ENCODE results near the gene ZSWIM8.
"Not testable (repeated sequence)": the region's sequence is repeated elsewhere in the genome, so short reads cannot be mapped to it uniquely, and the experiment has no call there.

The ZSWIM8 gene

DNA sequence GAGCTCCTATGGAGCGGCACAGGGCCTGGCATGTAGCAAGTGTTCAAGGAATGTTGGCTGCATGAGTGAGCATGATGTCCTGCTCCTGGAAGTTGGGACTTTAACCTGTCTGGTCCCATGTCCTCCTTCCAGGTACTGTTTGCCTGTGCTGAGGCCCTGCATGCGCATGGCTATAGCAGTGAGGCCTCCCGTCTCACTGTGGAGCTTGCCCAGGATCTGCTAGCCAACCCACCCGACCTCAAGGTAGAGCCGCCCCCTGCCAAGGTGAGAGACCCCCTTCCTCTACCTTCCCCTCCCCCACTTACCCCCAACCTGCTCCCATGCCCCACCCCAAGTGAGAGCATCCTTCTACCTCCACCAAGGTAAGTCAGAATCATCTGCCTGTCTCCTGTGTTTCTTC lies 8.1 kb downstream of the ZSWIM8 start:
- no peak for DNase-seq (ENCODE audit: extremely low read depth, low read depth)
- TF ChIP-seq, protein P1, sequence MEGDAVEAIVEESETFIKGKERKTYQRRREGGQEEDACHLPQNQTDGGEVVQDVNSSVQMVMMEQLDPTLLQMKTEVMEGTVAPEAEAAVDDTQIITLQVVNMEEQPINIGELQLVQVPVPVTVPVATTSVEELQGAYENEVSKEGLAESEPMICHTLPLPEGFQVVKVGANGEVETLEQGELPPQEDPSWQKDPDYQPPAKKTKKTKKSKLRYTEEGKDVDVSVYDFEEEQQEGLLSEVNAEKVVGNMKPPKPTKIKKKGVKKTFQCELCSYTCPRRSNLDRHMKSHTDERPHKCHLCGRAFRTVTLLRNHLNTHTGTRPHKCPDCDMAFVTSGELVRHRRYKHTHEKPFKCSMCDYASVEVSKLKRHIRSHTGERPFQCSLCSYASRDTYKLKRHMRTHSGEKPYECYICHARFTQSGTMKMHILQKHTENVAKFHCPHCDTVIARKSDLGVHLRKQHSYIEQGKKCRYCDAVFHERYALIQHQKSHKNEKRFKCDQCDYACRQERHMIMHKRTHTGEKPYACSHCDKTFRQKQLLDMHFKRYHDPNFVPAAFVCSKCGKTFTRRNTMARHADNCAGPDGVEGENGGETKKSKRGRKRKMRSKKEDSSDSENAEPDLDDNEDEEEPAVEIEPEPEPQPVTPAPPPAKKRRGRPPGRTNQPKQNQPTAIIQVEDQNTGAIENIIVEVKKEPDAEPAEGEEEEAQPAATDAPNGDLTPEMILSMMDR (IDR thresholded peaks at IDR 0.05; ENCODE audit: low read depth, low read length): no peak

DNA sequence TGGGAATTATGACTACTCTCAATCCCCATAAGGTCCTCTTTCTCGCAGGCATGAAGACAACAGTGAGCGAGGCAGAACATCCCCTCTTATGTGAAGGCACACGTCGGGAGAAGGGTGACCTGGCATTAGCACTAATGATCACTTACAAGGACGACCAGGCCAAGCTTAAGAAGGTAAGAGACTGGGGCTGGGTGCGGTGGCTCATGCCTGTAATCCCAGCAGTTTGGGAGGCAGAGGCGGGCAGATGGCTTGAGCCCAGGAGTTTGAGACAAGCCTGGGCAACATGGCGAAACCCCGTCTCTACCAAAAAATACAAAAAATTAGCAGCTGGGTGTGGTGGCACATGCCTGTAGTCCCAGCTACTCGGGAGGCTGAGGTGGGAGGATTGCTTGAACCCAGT lies 10.1 kb downstream of the ZSWIM8 start:
- DNase-seq (ENCODE audit: extremely low read depth, low read depth): not testable (repeated sequence)

DNA sequence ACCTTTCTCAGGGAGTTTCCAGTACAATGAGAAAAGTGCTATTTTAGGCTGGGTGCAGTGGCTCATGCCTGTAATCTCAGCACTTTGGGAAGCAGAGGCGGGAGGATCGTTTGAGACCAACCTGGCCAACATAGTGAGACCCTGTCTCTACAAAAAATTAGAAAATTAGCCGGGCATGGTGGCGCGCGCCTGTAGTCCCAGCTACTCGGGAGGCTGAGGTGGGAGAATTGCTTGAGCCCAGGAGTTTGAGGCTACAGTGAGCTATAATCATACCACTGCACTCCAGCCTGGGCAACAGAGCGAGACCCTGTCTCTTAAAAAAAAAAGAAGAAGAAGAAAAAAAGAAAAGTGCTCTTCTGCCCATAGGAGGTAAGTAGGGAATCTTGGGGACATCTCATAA lies 10.6 kb downstream of the ZSWIM8 start:
- DNase-seq (ENCODE audit: extremely low read depth, low read depth): not testable (repeated sequence)

DNA sequence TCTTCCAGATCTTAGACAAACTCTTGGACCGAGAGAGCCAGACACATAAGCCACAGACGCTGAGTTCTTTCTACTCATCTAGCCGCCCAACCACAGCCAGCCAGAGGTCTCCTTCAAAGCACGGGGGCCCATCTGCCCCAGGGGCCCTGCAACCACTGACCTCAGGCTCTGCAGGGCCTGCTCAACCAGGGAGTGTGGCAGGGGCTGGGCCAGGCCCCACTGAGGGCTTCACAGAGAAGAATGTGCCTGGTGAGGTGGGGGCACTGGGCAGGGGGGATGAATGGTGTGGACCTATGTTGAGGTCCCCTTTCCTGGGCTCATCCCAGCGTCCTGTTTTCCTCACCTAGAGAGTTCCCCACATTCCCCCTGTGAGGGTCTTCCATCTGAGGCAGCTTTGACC lies 11.4 kb downstream of the ZSWIM8 start:
- TF ChIP-seq, protein P1 (IDR thresholded peaks at IDR 0.05; ENCODE audit: low read depth, low read length): no peak
- DNase-seq (ENCODE audit: extremely low read depth, low read depth): no peak

DNA sequence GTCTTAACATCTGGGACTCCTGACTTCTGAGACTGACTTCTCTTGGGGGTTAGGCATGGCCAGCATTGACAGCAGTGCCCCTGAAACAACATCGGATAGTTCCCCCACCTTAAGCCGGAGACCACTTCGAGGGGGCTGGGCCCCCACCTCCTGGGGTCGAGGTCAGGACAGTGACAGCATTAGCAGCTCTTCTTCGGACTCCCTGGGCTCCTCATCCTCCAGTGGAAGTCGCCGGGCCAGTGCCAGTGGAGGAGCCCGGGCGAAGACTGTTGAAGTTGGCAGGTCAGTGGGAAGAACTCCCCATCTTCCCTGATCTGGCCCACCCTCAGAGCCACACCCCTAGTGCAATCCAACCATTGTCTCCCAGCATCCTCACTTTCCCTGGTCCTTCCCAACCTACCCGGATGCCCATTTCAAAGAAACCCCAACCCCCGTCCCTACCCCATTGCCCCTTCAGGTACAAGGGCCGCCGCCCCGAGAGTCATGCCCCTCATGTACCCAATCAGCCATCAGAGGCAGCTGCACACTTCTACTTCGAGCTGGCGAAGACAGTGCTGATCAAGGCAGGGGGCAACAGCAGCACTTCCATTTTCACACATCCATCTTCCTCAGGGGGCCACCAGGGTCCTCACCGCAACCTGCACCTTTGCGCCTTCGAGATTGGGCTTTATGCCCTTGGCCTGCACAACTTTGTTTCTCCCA lies 12.1 kb downstream of the ZSWIM8 start:
- TF ChIP-seq, protein P1 (IDR thresholded peaks at IDR 0.05; ENCODE audit: low read depth, low read length): no peak
- no peak for DNase-seq (ENCODE audit: extremely low read depth, low read depth)

DNA sequence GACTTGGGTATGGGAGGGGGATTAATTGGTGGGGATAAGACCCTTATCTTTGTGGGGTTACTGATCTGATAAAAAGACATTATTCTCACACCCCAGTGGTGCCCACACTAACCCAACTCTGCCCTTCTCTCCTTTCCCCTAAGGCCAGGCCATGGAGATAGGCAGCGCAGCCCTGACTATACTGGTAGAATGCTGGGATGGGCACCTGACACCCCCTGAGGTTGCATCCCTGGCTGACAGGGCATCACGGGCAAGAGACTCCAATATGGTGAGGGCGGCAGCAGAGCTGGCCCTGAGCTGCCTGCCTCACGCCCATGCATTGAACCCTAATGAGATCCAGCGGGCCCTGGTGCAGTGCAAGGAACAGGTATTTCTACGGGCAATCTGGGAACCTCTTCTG lies 12.7 kb downstream of the ZSWIM8 start:
- TF ChIP-seq, protein P1 (IDR thresholded peaks at IDR 0.05; ENCODE audit: low read depth, low read length): no peak
- no peak for DNase-seq (ENCODE audit: extremely low read depth, low read depth)

DNA sequence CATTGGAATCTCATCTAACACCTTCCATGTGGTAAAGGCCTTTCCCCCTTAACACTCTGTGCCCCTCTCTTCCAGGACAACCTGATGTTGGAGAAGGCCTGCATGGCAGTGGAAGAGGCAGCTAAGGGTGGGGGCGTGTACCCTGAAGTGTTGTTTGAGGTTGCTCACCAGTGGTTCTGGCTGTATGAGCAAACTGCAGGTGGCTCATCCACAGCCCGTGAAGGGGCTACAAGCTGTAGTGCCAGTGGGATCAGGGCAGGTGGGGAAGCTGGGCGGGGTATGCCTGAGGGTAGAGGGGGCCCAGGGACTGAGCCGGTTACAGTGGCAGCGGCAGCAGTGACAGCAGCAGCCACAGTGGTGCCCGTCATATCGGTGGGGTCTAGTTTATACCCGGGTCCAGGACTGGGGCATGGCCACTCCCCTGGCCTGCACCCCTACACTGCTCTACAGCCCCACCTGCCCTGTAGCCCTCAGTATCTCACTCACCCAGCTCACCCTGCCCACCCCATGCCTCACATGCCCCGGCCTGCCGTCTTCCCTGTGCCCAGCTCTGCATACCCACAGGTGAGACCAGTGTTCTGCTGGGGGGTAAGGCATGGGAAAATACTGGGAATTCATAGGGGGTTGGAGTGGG lies 13.6 kb downstream of the ZSWIM8 start:
- no peak for DNase-seq (ENCODE audit: extremely low read depth, low read depth)
- TF ChIP-seq, protein P1 (IDR thresholded peaks at IDR 0.05; ENCODE audit: low read depth, low read length): no peak

DNA sequence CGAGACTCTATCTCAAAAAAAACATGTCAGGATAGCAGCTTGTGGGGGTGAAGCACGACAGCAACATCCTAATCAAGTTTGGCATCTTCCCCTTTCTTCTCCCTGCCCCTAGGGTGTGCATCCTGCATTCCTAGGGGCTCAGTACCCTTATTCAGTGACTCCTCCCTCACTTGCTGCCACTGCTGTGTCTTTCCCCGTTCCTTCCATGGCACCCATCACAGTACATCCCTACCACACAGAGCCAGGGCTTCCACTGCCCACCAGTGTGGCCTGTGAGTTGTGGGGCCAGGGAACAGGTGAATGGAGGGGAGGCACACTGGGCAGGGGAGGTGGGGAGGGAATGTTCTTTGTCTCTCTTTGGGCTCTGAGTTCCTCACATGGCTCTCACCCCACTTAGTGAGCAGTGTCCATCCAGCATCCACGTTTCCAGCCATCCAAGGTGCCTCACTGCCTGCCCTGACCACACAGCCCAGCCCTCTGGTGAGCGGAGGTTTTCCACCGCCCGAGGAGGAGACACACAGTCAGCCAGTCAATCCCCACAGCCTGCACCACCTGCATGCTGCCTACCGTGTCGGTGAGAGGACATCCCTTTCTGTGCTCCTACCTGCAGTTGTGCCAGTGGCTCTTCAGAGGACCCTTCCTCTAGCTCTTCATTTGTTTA lies 14.6 kb downstream of the ZSWIM8 start:
- TF ChIP-seq, protein P1 (IDR thresholded peaks at IDR 0.05; ENCODE audit: low read depth, low read length): no peak
- DNase-seq (ENCODE audit: extremely low read depth, low read depth): no peak

All from AG09319 (cell line).